ENCODE results near the gene NR5A1. TPM values are rescaled to one million over a fixed set of nuclear protein-coding genes. Genes with fewer than 3 reads are reported as not detected.

Gene NR5A1
- total and polyA plus RNA-seq, 2 of the 13 experiments (the other 11 are each of a cell fraction or from before 2014, with no cell fraction given): 28.9 to 44.7 TPM

DNA sequence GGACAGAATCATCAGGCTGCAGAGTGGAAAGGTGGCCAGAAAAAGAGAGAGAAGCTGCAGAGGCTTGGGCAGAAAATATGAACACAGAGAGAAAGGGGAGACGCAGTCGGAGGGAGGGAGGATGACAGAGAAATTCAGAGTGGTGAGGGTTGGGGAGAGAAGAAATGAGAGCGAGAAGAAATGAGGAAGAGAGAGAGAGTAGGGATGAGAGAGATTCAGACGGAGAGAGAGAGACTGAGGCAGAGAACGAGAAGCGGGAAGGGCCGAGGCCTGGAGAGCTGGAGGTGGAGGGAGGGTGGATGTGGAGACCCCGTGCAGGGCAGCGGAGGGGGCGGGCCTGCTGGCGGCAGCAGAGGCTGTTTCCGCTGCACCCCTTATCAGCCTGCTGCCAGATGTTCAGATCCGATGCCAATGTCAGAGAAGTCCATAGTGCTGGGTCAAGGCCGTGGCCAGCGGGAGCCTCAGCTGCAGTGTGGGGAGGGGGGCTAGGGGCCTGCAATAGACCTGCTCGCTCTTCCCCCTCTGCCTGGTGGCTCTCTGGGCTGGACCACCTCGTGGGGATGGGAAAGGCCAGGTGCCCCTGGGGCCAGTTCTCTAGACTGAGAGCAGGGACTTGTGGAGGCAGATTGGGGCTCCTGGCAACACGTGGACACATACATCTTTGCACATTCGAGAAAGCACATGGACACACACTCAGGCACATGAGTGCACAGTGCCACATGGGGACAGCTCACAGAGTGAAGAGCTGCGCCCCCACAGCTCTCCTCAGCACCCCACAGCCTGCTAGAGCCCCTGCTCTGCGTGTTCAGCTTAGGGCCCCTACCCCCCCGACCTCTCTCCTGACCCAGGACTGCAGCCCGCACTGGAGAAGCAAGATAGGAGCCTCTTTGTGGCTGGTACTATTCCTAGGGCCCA lies 4.9 kb upstream of the NR5A1 start (continued):
- TF ChIP-seq, protein P1, sequence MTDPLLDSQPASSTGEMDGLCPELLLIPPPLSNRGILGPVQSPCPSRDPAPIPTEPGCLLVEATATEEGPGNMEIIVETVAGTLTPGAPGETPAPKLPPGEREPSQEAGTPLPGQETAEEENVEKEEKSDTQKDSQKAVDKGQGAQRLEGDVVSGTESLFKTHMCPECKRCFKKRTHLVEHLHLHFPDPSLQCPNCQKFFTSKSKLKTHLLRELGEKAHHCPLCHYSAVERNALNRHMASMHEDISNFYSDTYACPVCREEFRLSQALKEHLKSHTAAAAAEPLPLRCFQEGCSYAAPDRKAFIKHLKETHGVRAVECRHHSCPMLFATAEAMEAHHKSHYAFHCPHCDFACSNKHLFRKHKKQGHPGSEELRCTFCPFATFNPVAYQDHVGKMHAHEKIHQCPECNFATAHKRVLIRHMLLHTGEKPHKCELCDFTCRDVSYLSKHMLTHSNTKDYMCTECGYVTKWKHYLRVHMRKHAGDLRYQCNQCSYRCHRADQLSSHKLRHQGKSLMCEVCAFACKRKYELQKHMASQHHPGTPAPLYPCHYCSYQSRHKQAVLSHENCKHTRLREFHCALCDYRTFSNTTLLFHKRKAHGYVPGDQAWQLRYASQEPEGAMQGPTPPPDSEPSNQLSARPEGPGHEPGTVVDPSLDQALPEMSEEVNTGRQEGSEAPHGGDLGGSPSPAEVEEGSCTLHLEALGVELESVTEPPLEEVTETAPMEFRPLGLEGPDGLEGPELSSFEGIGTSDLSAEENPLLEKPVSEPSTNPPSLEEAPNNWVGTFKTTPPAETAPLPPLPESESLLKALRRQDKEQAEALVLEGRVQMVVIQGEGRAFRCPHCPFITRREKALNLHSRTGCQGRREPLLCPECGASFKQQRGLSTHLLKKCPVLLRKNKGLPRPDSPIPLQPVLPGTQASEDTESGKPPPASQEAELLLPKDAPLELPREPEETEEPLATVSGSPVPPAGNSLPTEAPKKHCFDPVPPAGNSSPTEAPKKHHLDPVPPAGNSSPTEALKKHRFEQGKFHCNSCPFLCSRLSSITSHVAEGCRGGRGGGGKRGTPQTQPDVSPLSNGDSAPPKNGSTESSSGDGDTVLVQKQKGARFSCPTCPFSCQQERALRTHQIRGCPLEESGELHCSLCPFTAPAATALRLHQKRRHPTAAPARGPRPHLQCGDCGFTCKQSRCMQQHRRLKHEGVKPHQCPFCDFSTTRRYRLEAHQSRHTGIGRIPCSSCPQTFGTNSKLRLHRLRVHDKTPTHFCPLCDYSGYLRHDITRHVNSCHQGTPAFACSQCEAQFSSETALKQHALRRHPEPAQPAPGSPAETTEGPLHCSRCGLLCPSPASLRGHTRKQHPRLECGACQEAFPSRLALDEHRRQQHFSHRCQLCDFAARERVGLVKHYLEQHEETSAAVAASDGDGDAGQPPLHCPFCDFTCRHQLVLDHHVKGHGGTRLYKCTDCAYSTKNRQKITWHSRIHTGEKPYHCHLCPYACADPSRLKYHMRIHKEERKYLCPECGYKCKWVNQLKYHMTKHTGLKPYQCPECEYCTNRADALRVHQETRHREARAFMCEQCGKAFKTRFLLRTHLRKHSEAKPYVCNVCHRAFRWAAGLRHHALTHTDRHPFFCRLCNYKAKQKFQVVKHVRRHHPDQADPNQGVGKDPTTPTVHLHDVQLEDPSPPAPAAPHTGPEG (CRISPR knock-in tag; IDR thresholded peaks at IDR 0.05): peak; percentile 39; the same call in 1 of the 2 replicates
- TF ChIP-seq ZNF180 (CRISPR knock-in tag; IDR thresholded peaks at IDR 0.05; ENCODE audit: borderline replicate concordance, low read depth): no peak
- no peak for TF ChIP-seq ZNF234 (CRISPR knock-in tag; conservative IDR thresholded peaks at IDR 0.05)
- TF ChIP-seq IRF1 (CRISPR knock-in tag; IDR thresholded peaks at IDR 0.05; ENCODE audit: low read depth): no peak
- TF ChIP-seq TEAD2 (CRISPR knock-in tag; IDR thresholded peaks at IDR 0.05): no peak
- TF ChIP-seq ZNF205 (CRISPR knock-in tag; IDR thresholded peaks at IDR 0.05): 0 out of 2 replicates have a peak, but pooled peaks have one; percentile 27
- no peak for TF ChIP-seq THAP9 (CRISPR knock-in tag; IDR thresholded peaks at IDR 0.05; ENCODE audit: borderline replicate concordance)
- no peak for TF ChIP-seq SMAD3 (CRISPR knock-in tag; IDR thresholded peaks at IDR 0.05)
- no peak for TF ChIP-seq REL (CRISPR knock-in tag; conservative IDR thresholded peaks at IDR 0.05)
- TF ChIP-seq HDAC6 (IDR thresholded peaks at IDR 0.05; ENCODE audit: low read depth, low read length): no peak
- TF ChIP-seq ZNF383 (CRISPR knock-in tag; IDR thresholded peaks at IDR 0.05; ENCODE audit: borderline replicate concordance): no peak
